ENCODE measurements around the gene ZRANB2. TPM values are rescaled to one million over a fixed set of nuclear protein-coding genes. Genes with fewer than 3 reads are reported as not detected.

Gene ZRANB2
- total and polyA plus RNA-seq, 2 donors, result 101 to 119 TPM

DNA sequence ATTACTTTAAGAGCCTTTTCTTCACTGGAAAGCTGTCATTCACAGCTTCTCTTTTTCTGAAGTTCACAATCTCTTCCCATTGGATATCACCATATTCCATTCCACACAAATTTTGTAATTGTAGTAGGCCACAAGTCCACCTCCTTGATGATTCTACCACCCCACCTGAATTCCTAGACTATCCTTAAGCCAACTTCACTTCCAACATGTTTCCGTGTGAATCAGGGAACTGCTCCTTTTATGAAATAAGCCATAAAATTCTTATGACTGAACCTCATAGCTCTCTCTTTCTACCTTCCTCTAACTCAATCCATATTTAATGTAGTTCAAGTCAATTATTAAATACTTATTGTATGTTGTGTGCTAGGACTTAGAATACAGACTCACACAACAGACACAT is 16.6 kb upstream of the ZRANB2 start:
- no peak overlapping the region for H3K4me3 ChIP-seq (ENCODE audit: low read length in 2 of 2)
- no peaks in the 10 kb centered on the region for H3K9me3 ChIP-seq (ENCODE audit: control insufficient read depth in 2 of 2, insufficient read depth in 1 of 2, low read length in 1 of 2)
- no peaks in the 10 kb centered on the region for H3K4me1 ChIP-seq (ENCODE audit: control insufficient read depth in 2 of 2, insufficient read depth in 2 of 2, low read length in 2 of 2)
- 100% methylated on average over 1 of the region's 1 CpG for WGBS
- H3K27me3 ChIP-seq (ENCODE audit: control insufficient read depth in 2 of 2, insufficient read depth in 1 of 2, low read length in 1 of 2), result no peaks in the 10 kb centered on the region
- H3K36me3 ChIP-seq (ENCODE audit: control insufficient read depth in 2 of 2, insufficient read depth in 2 of 2, low read length in 1 of 2), result no peaks in the 10 kb centered on the region
- H3K27ac ChIP-seq (ENCODE audit: low read depth in 1 of 2, low read length in 1 of 2), result no peak overlapping the region
- DNase-seq (ENCODE audit: low read depth in 6 of 9, low spot score in 9 of 9), result no peak

DNA sequence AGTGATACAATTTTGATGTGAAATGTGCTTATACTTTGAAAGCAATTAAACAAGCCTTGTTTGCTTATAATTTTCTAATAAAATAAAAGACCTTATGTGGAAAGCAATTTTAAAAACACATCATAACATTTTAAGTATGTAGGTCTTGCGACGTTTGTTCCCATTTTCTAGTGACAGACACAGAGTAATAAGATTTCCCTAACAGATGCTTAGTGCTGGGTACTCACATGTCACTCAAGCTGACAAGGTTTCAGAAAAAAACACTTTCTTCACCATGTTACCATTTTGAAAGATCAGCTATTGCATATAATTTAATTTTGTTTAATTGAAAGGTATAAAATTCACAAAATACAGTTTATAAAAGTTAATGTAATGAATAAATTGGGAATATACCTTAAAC is 14.1 kb upstream of the ZRANB2 start:
- Histone ChIP-seq H3K4me1 (ENCODE audit: control insufficient read depth in 2 of 2, insufficient read depth in 2 of 2, low read length in 2 of 2) (no peaks in the 10 kb centered on the region), H3K36me3 (ENCODE audit: control insufficient read depth in 2 of 2, insufficient read depth in 2 of 2, low read length in 1 of 2) (no peaks in the 10 kb centered on the region), H3K4me3 (ENCODE audit: low read length in 2 of 2) (no peak overlapping the region), H3K27ac (ENCODE audit: low read depth in 1 of 2, low read length in 1 of 2) (no peak overlapping the region), H3K27me3 (ENCODE audit: control insufficient read depth in 2 of 2, insufficient read depth in 1 of 2, low read length in 1 of 2) (no peaks in the 10 kb centered on the region), H3K9me3 (ENCODE audit: control insufficient read depth in 2 of 2, insufficient read depth in 1 of 2, low read length in 1 of 2) (no peaks in the 10 kb centered on the region)
- no peak for DNase-seq (ENCODE audit: low read depth in 6 of 9, low spot score in 9 of 9)
- 98% methylated on average over 2 of the region's 2 CpGs for WGBS

DNA sequence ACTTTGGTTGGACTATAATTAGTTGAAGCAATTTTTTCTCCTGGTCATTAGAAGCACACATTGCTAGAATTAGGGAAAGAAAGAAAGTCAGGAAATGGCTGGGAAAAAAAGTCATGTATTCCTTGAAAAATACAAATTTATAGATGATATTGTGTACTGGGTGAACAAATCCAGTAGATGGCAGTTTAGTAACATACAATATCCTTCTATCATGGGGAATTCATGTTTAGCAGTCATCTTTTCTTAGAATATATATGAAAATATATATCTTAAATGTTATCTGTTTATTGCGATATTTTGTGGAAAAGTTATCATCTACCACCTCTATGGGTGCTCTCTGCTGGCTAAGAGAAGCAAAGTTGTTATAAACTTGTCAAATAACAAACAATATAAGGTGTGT is 13.1 kb upstream of the ZRANB2 start:
- DNase-seq (ENCODE audit: low read depth in 6 of 9, low spot score in 9 of 9), result no peak
- Histone ChIP-seq H3K9me3 (ENCODE audit: control insufficient read depth in 2 of 2, insufficient read depth in 1 of 2, low read length in 1 of 2) (no peaks in the 10 kb centered on the region), H3K4me1 (ENCODE audit: control insufficient read depth in 2 of 2, insufficient read depth in 2 of 2, low read length in 2 of 2) (no peaks in the 10 kb centered on the region), H3K4me3 (ENCODE audit: low read length in 2 of 2) (no peak overlapping the region), H3K36me3 (ENCODE audit: control insufficient read depth in 2 of 2, insufficient read depth in 2 of 2, low read length in 1 of 2) (no peaks in the 10 kb centered on the region), H3K27ac (ENCODE audit: low read depth in 1 of 2, low read length in 1 of 2) (no peak overlapping the region), H3K27me3 (ENCODE audit: control insufficient read depth in 2 of 2, insufficient read depth in 1 of 2, low read length in 1 of 2) (no peaks in the 10 kb centered on the region)
- 96% methylated on average over 1 of the region's 1 CpG for WGBS

DNA sequence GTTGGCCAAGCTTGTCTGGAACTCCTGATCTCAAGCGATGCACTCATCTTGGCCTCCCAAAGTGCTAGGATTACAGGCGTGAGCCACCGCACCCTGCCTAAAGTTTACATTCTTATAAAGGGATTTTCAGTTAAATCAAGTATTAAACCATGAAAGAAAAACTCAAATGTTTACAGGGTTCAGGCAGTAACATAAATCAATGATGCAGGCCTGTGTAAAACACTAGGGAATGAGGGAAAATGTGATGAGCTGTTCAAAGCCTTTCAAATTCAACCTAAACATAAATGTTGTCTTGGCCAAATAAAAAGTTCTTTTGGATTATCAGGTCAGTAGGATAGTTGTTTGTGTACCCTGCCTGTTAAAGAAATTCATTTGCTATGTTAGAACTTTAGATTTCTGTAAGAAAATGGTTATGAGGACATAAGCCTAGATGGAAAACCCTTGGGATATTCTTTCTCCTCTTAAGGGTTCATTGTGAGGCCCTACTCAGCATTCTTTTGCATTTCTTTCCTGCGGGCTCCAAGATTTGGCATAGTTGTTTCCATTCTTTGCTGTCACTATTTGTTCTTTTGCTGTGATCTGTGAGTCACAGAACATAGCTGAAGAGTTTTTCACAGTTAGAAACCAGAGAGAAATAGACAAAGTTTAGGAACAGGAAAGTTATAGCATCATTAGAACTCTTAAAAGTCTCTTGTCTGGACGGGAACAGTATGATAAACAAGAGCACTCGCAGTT is 8.9 kb upstream of the ZRANB2 start:
- Histone ChIP-seq H3K9me3 (ENCODE audit: control insufficient read depth in 2 of 2, insufficient read depth in 1 of 2, low read length in 1 of 2) (no peaks in the 10 kb centered on the region), H3K27me3 (ENCODE audit: control insufficient read depth in 2 of 2, insufficient read depth in 1 of 2, low read length in 1 of 2) (peaks cover 0 to 7% of the 10 kb centered on the region in 2 donors), H3K4me1 (ENCODE audit: control insufficient read depth in 2 of 2, insufficient read depth in 2 of 2, low read length in 2 of 2) (no peaks in the 10 kb centered on the region), H3K36me3 (ENCODE audit: control insufficient read depth in 2 of 2, insufficient read depth in 2 of 2, low read length in 1 of 2) (no peaks in the 10 kb centered on the region), H3K4me3 (ENCODE audit: low read length in 2 of 2) (no peak overlapping the region), H3K27ac (ENCODE audit: low read depth in 1 of 2, low read length in 1 of 2) (no peak overlapping the region)
- DNase-seq (ENCODE audit: low read depth in 6 of 9, low spot score in 9 of 9), result no peak
- 96% methylated on average over 6 of the region's 6 CpGs for WGBS

DNA sequence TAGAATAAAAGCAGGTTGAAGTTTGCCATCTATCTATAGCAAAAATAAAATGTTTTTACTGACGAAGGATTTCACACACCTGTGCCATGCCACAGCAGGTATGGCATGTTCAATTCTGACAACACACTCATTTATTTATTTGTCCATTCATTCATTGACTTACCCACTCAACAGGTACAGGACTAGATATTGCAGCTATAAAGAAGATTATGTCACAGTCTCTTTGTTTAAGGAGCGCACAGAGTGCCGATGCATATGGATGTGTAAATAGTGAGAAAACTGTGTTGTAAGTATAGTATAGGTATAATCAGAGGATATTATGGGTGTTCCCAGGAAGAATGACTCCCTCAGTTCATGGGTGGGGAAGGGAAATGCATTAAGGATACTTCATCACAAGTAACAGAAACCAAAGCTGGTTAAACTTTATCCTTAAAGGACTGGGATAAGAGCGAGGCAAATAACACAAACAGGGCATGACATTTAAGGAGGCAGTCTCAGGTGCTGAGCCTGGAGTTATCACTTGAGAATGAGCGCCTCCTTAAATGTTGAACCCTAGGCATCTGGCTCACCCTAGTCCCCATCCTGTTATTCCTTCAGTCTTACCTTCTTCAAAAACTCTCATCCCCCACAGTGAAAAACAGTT is 7.9 kb upstream of the ZRANB2 start:
- DNase-seq (ENCODE audit: low read depth in 6 of 9, low spot score in 9 of 9), result no peak
- Histone ChIP-seq H3K9me3 (ENCODE audit: control insufficient read depth in 2 of 2, insufficient read depth in 1 of 2, low read length in 1 of 2) (no peaks in the 10 kb centered on the region), H3K4me1 (ENCODE audit: control insufficient read depth in 2 of 2, insufficient read depth in 2 of 2, low read length in 2 of 2) (no peaks in the 10 kb centered on the region), H3K36me3 (ENCODE audit: control insufficient read depth in 2 of 2, insufficient read depth in 2 of 2, low read length in 1 of 2) (no peaks in the 10 kb centered on the region), H3K27ac (ENCODE audit: low read depth in 1 of 2, low read length in 1 of 2) (no peak overlapping the region), H3K4me3 (ENCODE audit: low read length in 2 of 2) (no peak overlapping the region), H3K27me3 (ENCODE audit: control insufficient read depth in 2 of 2, insufficient read depth in 1 of 2, low read length in 1 of 2) (peaks cover 0 to 7% of the 10 kb centered on the region in 2 donors)
- 97% methylated on average over 5 of the region's 5 CpGs for WGBS

DNA sequence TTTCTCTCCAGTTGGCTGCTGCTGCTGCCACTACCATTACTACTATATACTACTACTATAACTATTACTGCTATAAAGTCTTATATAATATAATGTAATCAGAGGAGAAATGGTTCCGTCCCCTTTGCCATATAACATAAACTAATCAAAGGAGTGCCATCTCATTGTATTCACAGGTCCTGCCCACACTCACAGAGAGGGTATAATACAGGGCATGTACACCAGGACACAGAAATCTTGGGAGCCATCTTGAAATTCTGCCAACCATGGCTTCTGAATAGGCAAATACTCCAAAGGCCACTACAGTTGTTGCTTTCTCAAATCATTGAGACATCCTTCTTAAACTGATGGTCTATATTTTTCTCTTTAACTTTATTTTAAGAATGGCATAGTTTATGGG is 6.9 kb upstream of the ZRANB2 start:
- no peak for DNase-seq (ENCODE audit: low read depth in 6 of 9, low spot score in 9 of 9)
- Histone ChIP-seq H3K36me3 (ENCODE audit: control insufficient read depth in 2 of 2, insufficient read depth in 2 of 2, low read length in 1 of 2) (no peaks in the 10 kb centered on the region), H3K4me1 (ENCODE audit: control insufficient read depth in 2 of 2, insufficient read depth in 2 of 2, low read length in 2 of 2) (no peaks in the 10 kb centered on the region), H3K27ac (ENCODE audit: low read depth in 1 of 2, low read length in 1 of 2) (no peak overlapping the region), H3K27me3 (ENCODE audit: control insufficient read depth in 2 of 2, insufficient read depth in 1 of 2, low read length in 1 of 2) (peaks cover 0 to 7% of the 10 kb centered on the region in 2 donors), H3K4me3 (ENCODE audit: low read length in 2 of 2) (no peak overlapping the region), H3K9me3 (ENCODE audit: control insufficient read depth in 2 of 2, insufficient read depth in 1 of 2, low read length in 1 of 2) (no peaks in the 10 kb centered on the region)
- 97% methylated on average over 1 of the region's 1 CpG for WGBS

DNA sequence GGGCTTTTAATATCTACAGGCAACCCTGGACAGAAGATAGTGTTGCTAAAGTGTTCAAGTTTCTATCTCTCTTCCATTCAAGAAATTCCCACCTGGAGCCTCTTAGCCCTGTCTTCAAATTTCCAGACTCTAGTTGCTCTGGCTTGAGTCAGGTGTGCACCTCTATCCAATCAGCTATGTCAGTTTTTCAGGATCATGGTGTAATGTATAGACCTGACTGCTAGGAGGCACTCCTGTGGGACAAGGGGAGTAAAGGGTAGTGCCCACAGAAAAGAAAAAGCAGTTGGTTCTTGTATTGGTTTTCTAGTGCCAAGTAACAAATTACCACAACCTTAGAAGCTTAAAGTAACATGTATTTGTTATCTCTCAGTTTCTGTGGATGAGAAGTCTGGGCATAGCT is 6.2 kb upstream of the ZRANB2 start:
- Histone ChIP-seq H3K4me1 (ENCODE audit: control insufficient read depth in 2 of 2, insufficient read depth in 2 of 2, low read length in 2 of 2) (no peaks in the 10 kb centered on the region), H3K27me3 (ENCODE audit: control insufficient read depth in 2 of 2, insufficient read depth in 1 of 2, low read length in 1 of 2) (peaks cover 0 to 7% of the 10 kb centered on the region in 2 donors), H3K36me3 (ENCODE audit: control insufficient read depth in 2 of 2, insufficient read depth in 2 of 2, low read length in 1 of 2) (no peaks in the 10 kb centered on the region)

DNA sequence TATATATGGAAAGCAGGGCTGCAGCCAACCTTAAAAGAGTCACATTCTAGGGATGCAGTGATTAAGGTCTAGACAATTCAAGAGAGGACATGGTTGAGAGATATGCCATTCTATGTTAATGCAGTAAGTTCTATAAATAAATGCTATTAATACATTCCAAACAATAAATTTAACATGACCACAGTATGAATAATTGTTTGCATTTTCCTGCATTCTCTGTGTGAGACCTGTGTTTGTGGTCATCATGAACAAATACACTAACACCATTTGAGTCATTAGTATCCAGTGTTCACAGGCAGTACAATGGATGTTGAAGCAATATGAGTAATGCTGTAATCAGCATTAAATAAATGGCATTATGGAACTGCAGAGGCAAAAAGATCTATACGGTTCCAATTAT is 5.5 kb upstream of the ZRANB2 start:
- Histone ChIP-seq H3K27me3 (ENCODE audit: control insufficient read depth in 2 of 2, insufficient read depth in 1 of 2, low read length in 1 of 2) (peaks cover 0 to 7% of the 10 kb centered on the region in 2 donors), H3K4me3 (ENCODE audit: low read length in 2 of 2) (no peak overlapping the region), H3K36me3 (ENCODE audit: control insufficient read depth in 2 of 2, insufficient read depth in 2 of 2, low read length in 1 of 2) (no peaks in the 10 kb centered on the region), H3K9me3 (ENCODE audit: control insufficient read depth in 2 of 2, insufficient read depth in 1 of 2, low read length in 1 of 2) (peaks cover 0 to 4% of the 10 kb centered on the region in 2 donors), H3K4me1 (ENCODE audit: control insufficient read depth in 2 of 2, insufficient read depth in 2 of 2, low read length in 2 of 2) (peaks cover 3 to 4% of the 10 kb centered on the region in 2 donors), H3K27ac (ENCODE audit: low read depth in 1 of 2, low read length in 1 of 2) (no peak overlapping the region)
- DNase-seq (ENCODE audit: low read depth in 6 of 9, low spot score in 9 of 9), result no peak
- 98% methylated on average over 1 of the region's 1 CpG for WGBS

More for the DNA sequence above, 6.2 kb upstream of the ZRANB2 start:
- Histone ChIP-seq H3K4me3 (ENCODE audit: low read length in 2 of 2) (no peak overlapping the region), H3K9me3 (ENCODE audit: control insufficient read depth in 2 of 2, insufficient read depth in 1 of 2, low read length in 1 of 2) (no peaks in the 10 kb centered on the region), H3K27ac (ENCODE audit: low read depth in 1 of 2, low read length in 1 of 2) (no peak overlapping the region)
- DNase-seq (ENCODE audit: low read depth in 6 of 9, low spot score in 9 of 9), result no peak

DNA sequence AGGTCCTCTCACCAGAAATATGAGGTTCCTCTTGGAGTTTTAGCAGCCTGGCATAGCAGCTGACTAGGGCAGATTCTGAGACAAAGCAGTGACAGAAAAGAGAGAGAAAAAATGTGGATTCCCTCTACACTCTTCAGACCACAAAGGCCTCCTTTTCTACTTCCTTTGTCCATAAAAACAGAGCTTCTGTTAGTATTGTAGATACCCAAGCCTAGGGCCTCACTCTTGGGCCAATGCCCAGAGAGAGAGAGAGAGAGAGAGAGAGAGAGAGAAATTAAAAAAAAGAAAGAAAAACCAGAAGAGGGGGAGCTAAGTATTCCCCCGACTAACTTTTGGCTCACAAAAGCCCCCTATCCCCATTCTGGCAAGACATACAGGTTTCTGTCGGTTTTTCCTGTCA is 2.4 kb upstream of the ZRANB2 start:
- peaks cover 0 to 4% of the 10 kb centered on the region in 2 donors for H3K9me3 ChIP-seq (ENCODE audit: control insufficient read depth in 2 of 2, insufficient read depth in 1 of 2, low read length in 1 of 2)
- peaks cover 0 to 3% of the 10 kb centered on the region in 2 donors for H3K36me3 ChIP-seq (ENCODE audit: control insufficient read depth in 2 of 2, insufficient read depth in 2 of 2, low read length in 1 of 2)
- peaks cover 3 to 4% of the 10 kb centered on the region in 2 donors for H3K4me1 ChIP-seq (ENCODE audit: control insufficient read depth in 2 of 2, insufficient read depth in 2 of 2, low read length in 2 of 2)
- H3K27ac ChIP-seq (ENCODE audit: low read depth in 1 of 2, low read length in 1 of 2), result no peak overlapping the region
- WGBS, result 88% methylated on average over 2 of the region's 2 CpGs
- no peak for DNase-seq (ENCODE audit: low read depth in 6 of 9, low spot score in 9 of 9)
- no peak overlapping the region for H3K4me3 ChIP-seq (ENCODE audit: low read length in 2 of 2)
- H3K27me3 ChIP-seq (ENCODE audit: control insufficient read depth in 2 of 2, insufficient read depth in 1 of 2, low read length in 1 of 2), result peaks cover 0 to 7% of the 10 kb centered on the region in 2 donors

All from thymus (tissue), 11 donors.